Activated T-cell treated with anti-CD3 and anti-CD28 coated beads for 48 hours (primary cell): Measurements from ENCODE around the gene ZNF281.
"Not testable (repeated sequence)": the region's sequence is repeated elsewhere in the genome, so short reads cannot be mapped to it uniquely, and the experiment has no call there.

Source experiments
- DNase-seq: peaks from one replicate; pipeline ENCODE4 v3.0.0-alpha.2; 2020; ENCODE audit warnings: low read depth

ZNF281 gene

DNA sequence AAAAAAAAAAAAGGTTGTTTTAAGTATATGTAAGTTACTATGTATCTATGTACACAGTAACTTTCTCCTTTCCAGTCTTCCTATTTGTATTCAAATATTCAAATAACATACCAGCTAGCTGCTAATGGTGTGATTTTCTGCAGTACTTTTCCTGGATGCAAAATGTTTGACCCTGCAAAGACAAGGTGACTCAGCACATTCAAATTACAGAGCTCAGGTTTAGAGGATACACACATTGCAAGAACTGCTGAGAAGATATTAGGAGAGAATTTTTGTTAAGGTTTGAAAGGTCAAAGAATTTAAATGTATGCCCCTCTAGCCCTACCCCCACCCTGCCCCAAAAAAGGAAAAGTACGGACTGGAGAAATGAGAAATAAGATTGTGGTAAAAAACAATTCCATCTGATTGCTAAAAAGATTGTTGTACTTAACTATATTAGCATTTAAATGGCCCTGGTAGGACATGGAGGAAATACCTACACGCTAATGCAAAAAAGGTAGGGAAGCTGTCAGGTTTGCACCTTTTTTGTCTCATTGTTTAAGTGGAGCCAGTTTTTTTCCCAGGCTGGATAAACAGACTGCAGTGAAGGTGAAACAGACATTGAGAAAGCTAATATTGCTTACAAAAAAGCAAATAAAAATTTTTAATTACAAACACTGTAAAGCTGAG lies 45.6 kb downstream of the ZNF281 start:
- no peak for DNase-seq

DNA sequence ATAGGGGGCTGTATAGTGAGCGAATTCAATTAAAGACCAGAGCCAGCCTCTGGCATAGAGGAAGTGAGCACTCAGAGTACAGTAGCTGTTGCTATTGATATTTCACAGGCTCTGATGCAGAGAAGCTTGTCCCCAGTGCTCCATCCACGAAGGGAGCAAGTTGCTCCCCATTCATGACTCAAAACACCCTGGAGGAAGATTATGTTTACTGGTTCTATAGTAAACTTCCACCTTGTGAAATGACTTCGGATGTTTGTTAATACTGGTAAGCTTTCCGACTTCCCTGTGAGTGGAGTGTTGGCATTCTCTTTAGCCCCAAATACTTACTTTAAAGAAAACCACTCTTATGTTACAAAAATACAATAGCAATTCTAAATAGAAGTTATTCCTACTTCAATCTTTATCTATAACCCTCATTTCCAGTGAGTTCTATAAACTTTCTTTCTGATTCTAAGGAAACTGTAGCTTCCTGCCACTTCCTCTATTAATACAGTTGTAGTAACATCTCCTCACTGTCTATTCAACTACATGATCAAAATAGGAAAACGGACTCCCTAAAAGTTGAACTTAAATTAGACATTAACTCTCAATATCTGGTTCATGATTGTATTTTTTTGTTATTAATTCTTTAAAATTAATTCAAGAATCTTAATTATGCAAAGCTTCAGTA lies 46.4 kb downstream of the ZNF281 start:
- DNase-seq: no peak

- DNase-seq: no peak
These were observed 47.4 kb downstream of the ZNF281 start for GRCh38 chr1:200362421-200362820.

DNA sequence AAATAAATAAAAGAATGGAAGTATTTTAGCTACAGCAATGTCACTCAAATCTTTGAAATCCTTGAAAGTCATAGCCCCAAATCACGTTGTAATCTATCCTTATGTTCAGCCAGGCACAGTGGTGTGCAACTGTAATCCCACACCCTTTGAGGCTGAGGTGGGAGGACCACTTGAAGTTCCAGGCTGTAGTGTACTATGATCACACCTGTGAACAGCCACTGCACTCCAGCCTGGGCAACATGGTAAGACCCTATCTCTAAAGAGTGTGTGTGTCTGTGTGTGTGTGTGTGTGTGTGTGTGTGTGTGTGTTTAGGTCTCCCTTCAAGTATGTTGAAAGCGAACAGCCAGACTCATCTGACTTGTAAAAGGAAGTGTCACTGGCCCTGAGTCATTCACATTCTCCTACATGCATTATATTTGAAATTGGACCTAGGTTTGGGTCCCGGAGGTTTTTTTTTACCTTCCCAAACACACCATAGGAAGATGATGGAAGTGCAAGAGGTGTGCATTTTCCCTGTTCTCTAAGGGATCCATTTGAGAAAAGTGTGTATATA lies 50.1 kb downstream of the ZNF281 start:
- DNase-seq: no peak

GRCh38 chr1:200357925-200358324 lies 51.9 kb downstream of the ZNF281 start:
- not testable (repeated sequence) for DNase-seq

GRCh38 chr1:200355801-200356200 lies 54.0 kb downstream of the ZNF281 start:
- DNase-seq: no peak
